T-helper 22 cell (primary cell): Measurements from ENCODE around the gene FIG4.
"Not testable (repeated sequence)": the region's sequence is repeated elsewhere in the genome, so short reads cannot be mapped to it uniquely, and the experiment has no call there.

Experiments used
- DNase-seq: peaks from one replicate; pipeline ENCODE4 v3.0.0-alpha.2; 2020; ENCODE audit warnings: low read depth

The FIG4 gene

GRCh38 chr6:109853951-109854350 lies 162.9 kb downstream of the FIG4 start:
- no peak for DNase-seq

GRCh38 chr6:109854541-109855308 lies 163.6 kb downstream of the FIG4 start:
- no peak for DNase-seq

GRCh38 chr6:109855476-109856040 lies 164.5 kb downstream of the FIG4 start:
- DNase-seq: not testable (repeated sequence)

GRCh38 chr6:109861946-109862345 lies 170.8 kb downstream of the FIG4 start:
- no peak for DNase-seq

GRCh38 chr6:109864050-109864449 lies 173.0 kb downstream of the FIG4 start:
- DNase-seq: no peak

GRCh38 chr6:109865968-109866367 lies 174.9 kb downstream of the FIG4 start:
- DNase-seq: no peak

GRCh38 chr6:109867009-109867969 lies 176.2 kb downstream of the FIG4 start:
- no peak for DNase-seq

GRCh38 chr6:109867970-109868358 lies 176.9 kb downstream of the FIG4 start:
- no peak for DNase-seq

- not testable (repeated sequence) for DNase-seq
Measured at GRCh38 chr6:109869398-109870088, 178.4 kb downstream of the FIG4 start.

- no peak for DNase-seq
Measured at GRCh38 chr6:109870089-109870410, 179.0 kb downstream of the FIG4 start.

GRCh38 chr6:109872549-109872948 lies 181.5 kb downstream of the FIG4 start:
- DNase-seq: no peak

GRCh38 chr6:109872968-109873545 lies 182.0 kb downstream of the FIG4 start:
- no peak for DNase-seq

- DNase-seq: no peak
Measured at GRCh38 chr6:109874086-109874485, 183.0 kb downstream of the FIG4 start.

- no peak for DNase-seq
Measured at GRCh38 chr6:109874621-109875020, 183.5 kb downstream of the FIG4 start.
